ENCODE measurements around the gene TRIM44. TPM values are rescaled to one million over a fixed set of nuclear protein-coding genes. Genes with fewer than 3 reads are reported as not detected.
"Not testable (repeated sequence)": the region's sequence is repeated elsewhere in the genome, so short reads cannot be mapped to it uniquely, and the experiment has no call there.

TRIM44 gene
- total RNA-seq, 1 experiment from 2014 or later, result 33.4 TPM

GRCh38 chr11:35859301-35859700, 196.7 kb downstream of the TRIM44 start:
- Histone ChIP-seq H3K27ac (ENCODE audit: low read depth, low read length) (no peak overlapping the region), H3K4me2 (ENCODE audit: low read length) (no peak overlapping the region), H3K79me2 (ENCODE audit: insufficient read depth, low read length) (no peaks in the 10 kb centered on the region), H3K36me3 (ENCODE audit: control insufficient read depth in 1 of 2, insufficient read depth in 2 of 2, low read length in 2 of 2) (no peaks in the 10 kb centered on the region), H3K4me3 (replicated peaks in 1 of 2; ENCODE audit: low read depth in 1 of 2, low read length in 2 of 2) (no peak overlapping the region), H3K4me1 (ENCODE audit: control insufficient read depth in 1 of 2, insufficient read depth in 2 of 2, low read length in 2 of 2) (no peaks in the 10 kb centered on the region), H3K9me2 (ENCODE audit: insufficient read depth) (no peaks in the 10 kb centered on the region), H3K9me3 (ENCODE audit: control insufficient read depth in 1 of 2, insufficient read depth in 1 of 2, low read depth in 1 of 2, low read length in 2 of 2) (no peaks in the 10 kb centered on the region), H3K27me3 (ENCODE audit: insufficient read depth, low read length) (no peaks in the 10 kb centered on the region), H3K9ac (ENCODE audit: low read length) (no peak overlapping the region), H2AFZ (ENCODE audit: low read depth, low read length, poor library complexity, severe bottlenecking) (no peak overlapping the region), H4K20me1 (ENCODE audit: insufficient read depth) (no peaks in the 10 kb centered on the region)
- BruUV-seq (replicated peaks), result no TSS peak
- ChIA-PET POLR2A (no interaction called here), RAD21 (ENCODE audit: low non-redundant PET in 1 of 2, low total read pairs in 2 of 2, uncharacterized antibody in 2 of 2, unreplicated experiment in 2 of 2) (no interaction called here), CTCF (interaction anchor here (1.4 kb wide), 1 partner anchor 37 kb away, joined by 3 read pairs; no protein-coding TSS in a partner anchor)
- intact Hi-C loops (cut with micrococcal nuclease), result no loop called here
- DNase-seq (ENCODE audit: low read depth, low spot score) (no peak), ATAC-seq (no peak)
- no peak for TF ChIP-seq POLR2AphosphoS5 (IDR thresholded peaks at IDR 0.05; ENCODE audit: low read depth, low read length)
- no peak for TF ChIP-seq CBX3 (IDR thresholded peaks at IDR 0.05; ENCODE audit: low read depth)
- no peak for TF ChIP-seq EZH2 (IDR thresholded peaks at IDR 0.05)
- no peak for TF ChIP-seq ELF1 (IDR thresholded peaks at IDR 0.05; ENCODE audit: borderline replicate concordance, low read depth)
- TF ChIP-seq YY1 (IDR thresholded peaks at IDR 0.05; ENCODE audit: extremely low read depth, insufficient replicate concordance, low read depth, low read length), result no peak
- TF ChIP-seq, protein P1, sequence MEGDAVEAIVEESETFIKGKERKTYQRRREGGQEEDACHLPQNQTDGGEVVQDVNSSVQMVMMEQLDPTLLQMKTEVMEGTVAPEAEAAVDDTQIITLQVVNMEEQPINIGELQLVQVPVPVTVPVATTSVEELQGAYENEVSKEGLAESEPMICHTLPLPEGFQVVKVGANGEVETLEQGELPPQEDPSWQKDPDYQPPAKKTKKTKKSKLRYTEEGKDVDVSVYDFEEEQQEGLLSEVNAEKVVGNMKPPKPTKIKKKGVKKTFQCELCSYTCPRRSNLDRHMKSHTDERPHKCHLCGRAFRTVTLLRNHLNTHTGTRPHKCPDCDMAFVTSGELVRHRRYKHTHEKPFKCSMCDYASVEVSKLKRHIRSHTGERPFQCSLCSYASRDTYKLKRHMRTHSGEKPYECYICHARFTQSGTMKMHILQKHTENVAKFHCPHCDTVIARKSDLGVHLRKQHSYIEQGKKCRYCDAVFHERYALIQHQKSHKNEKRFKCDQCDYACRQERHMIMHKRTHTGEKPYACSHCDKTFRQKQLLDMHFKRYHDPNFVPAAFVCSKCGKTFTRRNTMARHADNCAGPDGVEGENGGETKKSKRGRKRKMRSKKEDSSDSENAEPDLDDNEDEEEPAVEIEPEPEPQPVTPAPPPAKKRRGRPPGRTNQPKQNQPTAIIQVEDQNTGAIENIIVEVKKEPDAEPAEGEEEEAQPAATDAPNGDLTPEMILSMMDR (IDR thresholded peaks at IDR 0.05 in 2 of 3, conservative IDR thresholded peaks at IDR 0.05 in 1 of 3; ENCODE audit: borderline replicate concordance in 1 of 3, insufficient read depth in 1 of 3, low read depth in 2 of 3, low read length in 2 of 3), result no peak
- no peak for TF ChIP-seq RAD21 (IDR thresholded peaks at IDR 0.05; ENCODE audit: low read depth)
- no peak for TF ChIP-seq ZFX (IDR thresholded peaks at IDR 0.05)
- no peak for TF ChIP-seq ZNF274 (IDR thresholded peaks at IDR 0.05; ENCODE audit: low read depth, low read length)
- no peak for TF ChIP-seq JUND (IDR thresholded peaks at IDR 0.05)
- no peak for TF ChIP-seq SRF (IDR thresholded peaks at IDR 0.05; ENCODE audit: low read depth)
- no peak for TF ChIP-seq POLR2A (IDR thresholded peaks at IDR 0.05; ENCODE audit: borderline replicate concordance, extremely low read depth, insufficient read depth, insufficient read length)
- TF ChIP-seq REST (IDR thresholded peaks at IDR 0.05; ENCODE audit: low read depth), result no peak
- no peak for TF ChIP-seq FOSL1 (IDR thresholded peaks at IDR 0.05; ENCODE audit: low read depth)
- TF ChIP-seq SIN3A (IDR thresholded peaks at IDR 0.05; ENCODE audit: low read depth), result no peak
- TF ChIP-seq, protein P2, sequence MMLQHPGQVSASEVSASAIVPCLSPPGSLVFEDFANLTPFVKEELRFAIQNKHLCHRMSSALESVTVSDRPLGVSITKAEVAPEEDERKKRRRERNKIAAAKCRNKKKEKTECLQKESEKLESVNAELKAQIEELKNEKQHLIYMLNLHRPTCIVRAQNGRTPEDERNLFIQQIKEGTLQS (IDR thresholded peaks at IDR 0.05), result no peak

DNA sequence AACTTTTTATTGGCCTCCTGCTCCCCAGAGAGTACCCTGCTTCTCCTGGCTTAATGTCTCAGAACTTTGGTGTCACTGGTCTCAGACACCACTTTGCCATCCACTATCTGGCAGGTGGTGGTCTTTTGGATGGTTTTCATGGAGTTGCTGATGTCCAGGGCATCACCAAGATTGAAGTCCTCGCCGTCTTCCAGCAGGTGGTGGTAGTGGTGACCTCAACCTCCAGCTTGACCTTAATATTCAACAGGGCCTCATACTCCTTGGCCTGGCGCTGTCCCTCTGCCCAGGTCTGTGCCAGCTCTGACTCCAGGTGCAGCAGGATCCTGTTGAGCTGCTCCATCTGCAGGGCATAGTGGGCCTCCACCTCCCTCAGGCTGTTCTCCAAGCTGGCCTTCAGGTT, 197.6 kb downstream of the TRIM44 start:
- H4K20me1 ChIP-seq (ENCODE audit: insufficient read depth); H3K9me2 ChIP-seq (ENCODE audit: insufficient read depth); H3K79me2 ChIP-seq (ENCODE audit: insufficient read depth, low read length); ATAC-seq; H3K27ac ChIP-seq (ENCODE audit: low read depth, low read length); H3K4me2 ChIP-seq (ENCODE audit: low read length); POLR2A ChIA-PET; DNase-seq (ENCODE audit: low read depth, low spot score); RAD21 ChIA-PET (ENCODE audit: low non-redundant PET in 1 of 2, low total read pairs in 2 of 2, uncharacterized antibody in 2 of 2, unreplicated experiment in 2 of 2); H3K4me3 ChIP-seq (replicated peaks in 1 of 2; ENCODE audit: low read depth in 1 of 2, low read length in 2 of 2); H3K27me3 ChIP-seq (ENCODE audit: insufficient read depth, low read length); H3K36me3 ChIP-seq (ENCODE audit: control insufficient read depth in 1 of 2, insufficient read depth in 2 of 2, low read length in 2 of 2); H3K9me3 ChIP-seq (ENCODE audit: control insufficient read depth in 1 of 2, insufficient read depth in 1 of 2, low read depth in 1 of 2, low read length in 2 of 2); H3K4me1 ChIP-seq (ENCODE audit: control insufficient read depth in 1 of 2, insufficient read depth in 2 of 2, low read length in 2 of 2); CTCF ChIA-PET; BruUV-seq (replicated peaks); H2AFZ ChIP-seq (ENCODE audit: low read depth, low read length, poor library complexity, severe bottlenecking); intact Hi-C loops (cut with micrococcal nuclease); H3K9ac ChIP-seq (ENCODE audit: low read length): not testable (repeated sequence)

Data from HCT116 (cell line).